Stimulated activated CD4-positive, alpha-beta T cell treated with anti-CD3 and anti-CD28 coated beads, Interleukin-4, amount 100 ng/mL, for 48 hours (primary cell): ENCODE measurements around the gene UBE2E1.

Experiments
- DNase-seq, 2 donors: peaks; one replicate each; pipeline ENCODE4 v3.0.0-alpha.2; 2020; ENCODE audit warnings: low read depth in 2 of 2

UBE2E1 gene

GRCh38 chr3:23795096-23795495 lies 10.7 kb upstream of the UBE2E1 start:
- no peak for DNase-seq

GRCh38 chr3:23796518-23796917 lies 9.2 kb upstream of the UBE2E1 start:
- no peak for DNase-seq

- DNase-seq: no peak
These were observed 8.3 kb upstream of the UBE2E1 start for GRCh38 chr3:23797491-23797890.

GRCh38 chr3:23798456-23798855 lies 7.3 kb upstream of the UBE2E1 start:
- DNase-seq: no peak

- no peak for DNase-seq
These were observed 6.9 kb upstream of the UBE2E1 start for GRCh38 chr3:23798876-23799275.

GRCh38 chr3:23800731-23801130 lies 5.0 kb upstream of the UBE2E1 start:
- no peak for DNase-seq

- no peak for DNase-seq
These were observed 1.1 kb upstream of the UBE2E1 start for GRCh38 chr3:23804441-23805209.

GRCh38 chr3:23805210-23805632 lies 534 bp upstream of the UBE2E1 start:
- no peak for DNase-seq

GRCh38 chr3:23806534-23807423 lies 1.0 kb downstream of the UBE2E1 start:
- no peak for DNase-seq

- DNase-seq: no peak
These were observed 1.8 kb downstream of the UBE2E1 start for GRCh38 chr3:23807424-23808015.

GRCh38 chr3:23808525-23808924 lies 2.8 kb downstream of the UBE2E1 start:
- DNase-seq: no peak

- DNase-seq: no peak
These were observed 3.5 kb downstream of the UBE2E1 start for GRCh38 chr3:23809294-23809693.

GRCh38 chr3:23809840-23810342 lies 4.1 kb downstream of the UBE2E1 start:
- DNase-seq: no peak

- peak; percentile 23 to 35 for DNase-seq
These were observed 4.8 kb downstream of the UBE2E1 start for GRCh38 chr3:23810343-23811184.

- DNase-seq: no peak
These were observed 5.4 kb downstream of the UBE2E1 start for GRCh38 chr3:23811185-23811527.

- no peak for DNase-seq
These were observed 6.2 kb downstream of the UBE2E1 start for GRCh38 chr3:23811919-23812318.

- no peak for DNase-seq
These were observed 10.1 kb downstream of the UBE2E1 start for GRCh38 chr3:23815879-23816278.

GRCh38 chr3:23816721-23817120 lies 11.0 kb downstream of the UBE2E1 start:
- no peak for DNase-seq

- no peak for DNase-seq
These were observed 11.9 kb downstream of the UBE2E1 start for GRCh38 chr3:23817508-23818223.

- DNase-seq: no peak
These were observed 14.0 kb downstream of the UBE2E1 start for GRCh38 chr3:23819599-23820360.
